ENCODE data around the gene LGALS14.

DNA sequence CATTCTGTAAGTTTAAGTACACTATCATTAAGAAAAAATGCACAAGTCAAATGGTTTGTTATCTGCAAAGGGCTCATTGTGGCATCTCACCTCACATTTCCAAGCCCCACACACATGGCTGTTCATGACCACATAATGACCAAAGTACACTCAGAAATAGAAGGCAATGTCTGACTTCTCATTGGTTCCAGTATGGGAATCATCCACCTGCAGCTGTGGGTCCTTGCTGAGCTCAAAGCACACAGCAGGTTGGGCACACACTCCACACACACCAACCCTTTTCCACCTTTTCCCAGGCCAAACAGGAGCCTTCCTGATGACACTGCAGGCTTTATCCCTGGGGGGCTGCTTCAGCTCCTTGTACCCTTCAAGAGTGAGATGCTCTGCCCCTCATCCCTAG, 21.7 kb downstream of the LGALS14 start:
- no peak for TF ChIP-seq POLR2A (IDR thresholded peaks at IDR 0.05; ENCODE audit: low read depth, low read length)
- no peak for TF ChIP-seq POLR2AphosphoS5 (IDR thresholded peaks at IDR 0.05; ENCODE audit: low read depth, low read length)
- no peak for TF ChIP-seq TAF1 (IDR thresholded peaks at IDR 0.05; ENCODE audit: borderline replicate concordance, low read depth, low read length)
